KMS-11 (cell line): ENCODE data around the gene PTGR2.

Source experiments
- H2AFZ ChIP-seq: fragments of 200-600 bp; sonication (generic); 2 replicates; pipeline ENCODE4 v1.6.1; 2016; ENCODE audit warnings: antibody characterized with exemption, mixed run types, low read depth
- H3K27ac ChIP-seq: fragments of 200-600 bp; sonication (generic); 2 replicates; pipeline ENCODE4 v1.6.1; 2016; ENCODE audit warnings: mild to moderate bottlenecking, mixed run types
- H3K27me3 ChIP-seq: fragments of 200-600 bp; sonication (generic); 2 replicates; pipeline ENCODE4 v1.6.1; 2017; ENCODE audit warnings: mild to moderate bottlenecking, low read depth, mixed run types, moderate library complexity; ENCODE audit not compliant: insufficient read depth
- H3K36me3 ChIP-seq: fragments of 200-600 bp; sonication (generic); 2 replicates; pipeline ENCODE4 v1.6.1; 2017; ENCODE audit warnings: mild to moderate bottlenecking, mixed run types; ENCODE audit not compliant: insufficient read depth
- H3K4me1 ChIP-seq: fragments of 200-600 bp; sonication (generic); 2 replicates; pipeline ENCODE4 v1.6.1; 2016; ENCODE audit warnings: mild to moderate bottlenecking, low read depth, mixed run types; ENCODE audit not compliant: poor library complexity, severe bottlenecking
- H3K4me2 ChIP-seq: fragments of 200-600 bp; sonication (generic); 2 replicates; pipeline ENCODE4 v1.7.0; 2016; ENCODE audit warnings: mild to moderate bottlenecking, mixed run types
- H3K4me3 ChIP-seq: fragments of 200-600 bp; sonication (generic); IDR thresholded peaks from 2 replicates; pipeline ENCODE4 v1.6.1; 2017; ENCODE audit warnings: low read depth, low read length, mixed read lengths; ENCODE audit not compliant: insufficient read depth
- H3K79me2 ChIP-seq: fragments of 200-600 bp; sonication (generic); 2 replicates; pipeline ENCODE4 v1.6.1; 2016; ENCODE audit warnings: low read depth, mixed run types; ENCODE audit not compliant: insufficient read depth
- H3K9ac ChIP-seq: fragments of 200-600 bp; sonication (generic); 2 replicates; pipeline ENCODE4 v1.6.1; 2016; ENCODE audit warnings: mild to moderate bottlenecking, mixed run types
- H4K20me1 ChIP-seq: fragments of 200-600 bp; sonication (generic); 2 replicates; pipeline ENCODE4 v1.6.1; 2016; ENCODE audit warnings: mild to moderate bottlenecking, mixed run types; ENCODE audit not compliant: insufficient read depth
- CTCF ChIP-seq: fragments of 200-600 bp; sonication (generic); conservative IDR thresholded peaks from 2 replicates; pipeline ENCODE4 v1.6.1; 2017; ENCODE audit warnings: low read depth, mild to moderate bottlenecking, antibody characterized with exemption, low read length, moderate library complexity, mixed read lengths

PTGR2 gene

GRCh38 chr14:73820631-73821030 is 31.0 kb upstream of the PTGR2 start:
- Histone ChIP-seq H3K4me2 (no peak overlapping the region), H3K9ac (no peak overlapping the region), H3K4me1 (peaks cover 6% of the 10 kb centered on the region), H4K20me1 (no peaks in the 10 kb centered on the region), H3K36me3 (no peaks in the 10 kb centered on the region), H3K27me3 (no peaks in the 10 kb centered on the region), H3K4me3 (no peak overlapping the region), H2AFZ (no peak overlapping the region), H3K79me2 (no peaks in the 10 kb centered on the region), H3K27ac (no peak overlapping the region)
- TF ChIP-seq CTCF, result no peak

GRCh38 chr14:73823339-73823885 is 28.2 kb upstream of the PTGR2 start:
- Histone ChIP-seq H3K79me2 (no peaks in the 10 kb centered on the region), H3K9ac (no peak overlapping the region), H3K27ac (no peak overlapping the region), H3K36me3 (no peaks in the 10 kb centered on the region), H3K4me1 (peaks cover 6% of the 10 kb centered on the region), H2AFZ (no peak overlapping the region), H4K20me1 (no peaks in the 10 kb centered on the region), H3K4me3 (no peak overlapping the region), H3K27me3 (no peaks in the 10 kb centered on the region), H3K4me2 (no peak overlapping the region)
- no peak for TF ChIP-seq CTCF

- Histone ChIP-seq H3K36me3 (no peaks in the 10 kb centered on the region), H3K9ac (no peak overlapping the region), H3K27me3 (no peaks in the 10 kb centered on the region), H3K4me1 (peaks cover 6% of the 10 kb centered on the region), H3K4me3 (no peak overlapping the region), H4K20me1 (no peaks in the 10 kb centered on the region), H2AFZ (no peak overlapping the region), H3K4me2 (no peak overlapping the region), H3K79me2 (no peaks in the 10 kb centered on the region), H3K27ac (no peak overlapping the region)
- TF ChIP-seq CTCF, result no peak
These were observed 27.5 kb upstream of the PTGR2 start for GRCh38 chr14:73824127-73824526.

GRCh38 chr14:73824536-73824935 is 27.1 kb upstream of the PTGR2 start:
- no peaks in the 10 kb centered on the region for H3K79me2 ChIP-seq
- no peaks in the 10 kb centered on the region for H3K27me3 ChIP-seq
- TF ChIP-seq CTCF, result no peak
- H4K20me1 ChIP-seq, result no peaks in the 10 kb centered on the region
- no peak overlapping the region for H3K4me3 ChIP-seq
- H2AFZ ChIP-seq, result no peak overlapping the region
- peaks cover 6% of the 10 kb centered on the region for H3K4me1 ChIP-seq
- no peak overlapping the region for H3K4me2 ChIP-seq
- no peak overlapping the region for H3K27ac ChIP-seq
- H3K36me3 ChIP-seq, result no peaks in the 10 kb centered on the region
- H3K9ac ChIP-seq, result no peak overlapping the region
